GM12891 (cell line): ENCODE results near the gene CDH22. TPM values are rescaled to one million over a fixed set of nuclear protein-coding genes. Genes with fewer than 3 reads are reported as not detected.

Experiments
- DNase-seq: peaks from one replicate; pipeline ENCODE4 v3.0.0; 2011; ENCODE audit warnings: low spot score; ENCODE audit not compliant: insufficient read length
- FAIRE-seq: peaks from 2 replicates; lab custom pipeline; 2011; peaks lifted over from hg19 to GRCh38; lab: Jason Lieb, UNC
- PAX5 ChIP-seq: IDR thresholded peaks from 2 replicates; pipeline ENCODE4 v1.6.1; 2011; ENCODE audit warnings: low read length, moderate library complexity, mild to moderate bottlenecking; ENCODE audit not compliant: insufficient read depth, severe bottlenecking
- POLR2A ChIP-seq: IDR thresholded peaks from 2 replicates; pipeline ENCODE4 v1.6.1; 2011; ENCODE audit warnings: low read depth, low read length, control low read depth
- POLR2AphosphoS5 ChIP-seq: IDR thresholded peaks from 2 replicates; pipeline ENCODE4 v1.6.1; 2011; ENCODE audit warnings: low read depth, low read length, control low read depth
- POU2F2 ChIP-seq: IDR thresholded peaks from 2 replicates; pipeline ENCODE4 v1.6.1; 2011; ENCODE audit warnings: low read depth, mild to moderate bottlenecking, control low read depth, low read length, moderate library complexity
- SPI1 ChIP-seq: IDR thresholded peaks from 2 replicates; pipeline ENCODE4 v1.6.1; 2011; ENCODE audit warnings: low read depth, low read length, control low read depth
- TAF1 ChIP-seq: IDR thresholded peaks from 2 replicates; pipeline ENCODE4 v1.6.1; 2011; ENCODE audit warnings: low read depth, low read length, control low read depth
- polyA plus RNA-seq: library from polyadenylated mRNA; unstranded; fragments of >200 nt; gene quantifications from one replicate; pipeline ENCODE4 v1.2.1, GENCODE V29; 2012; ENCODE audit warnings: low read depth, missing spikeins, inconsistent platforms; ENCODE audit not compliant: missing spikeins

CDH22 gene
- polyA plus RNA-seq = 0.12 TPM

- FAIRE-seq = no peak
- peak; percentile 78 for DNase-seq
- TF ChIP-seq SPI1 (peak; percentile 47), PAX5 (no peak), POLR2A (no peak), POLR2AphosphoS5 (no peak)
These were observed at the start of gene CDH22 for GRCh38 chr20:46308258-46309157. TSS of gene CDH22 (minus strand) at chr20:46308498. CDS start at chr20:46251294, 57,204 bp downstream.

GRCh38 chr20:46357030-46357514 is 48.8 kb upstream of the CDH22 start:
- FAIRE-seq (peak; percentile 67), DNase-seq (no peak)
- TF ChIP-seq SPI1 (no peak), PAX5 (no peak), POU2F2 (0 out of 2 replicates have a peak, but pooled peaks have one; percentile 31), POLR2AphosphoS5 (no peak; the same call in 1 of the 2 replicates), POLR2A (no peak)

- no peak for FAIRE-seq
- no peak for TF ChIP-seq TAF1
- TF ChIP-seq PAX5 = no peak
- no peak for TF ChIP-seq POU2F2
- TF ChIP-seq POLR2A = 0 out of 2 replicates have a peak, but pooled peaks have one; percentile 14
- TF ChIP-seq POLR2AphosphoS5 = peak; percentile 35; the same call in 1 of the 2 replicates
- no peak for TF ChIP-seq SPI1
- DNase-seq = no peak
These were observed 48.1 kb upstream of the CDH22 start for GRCh38 chr20:46356195-46357029.

GRCh38 chr20:46355778-46356177 is 47.5 kb upstream of the CDH22 start:
- no peak for DNase-seq
- FAIRE-seq = no peak
- TF ChIP-seq POU2F2 (no peak), POLR2A (no peak), TAF1 (no peak), SPI1 (no peak), PAX5 (no peak)

- DNase-seq (no peak), FAIRE-seq (no peak)
- TF ChIP-seq PAX5 (no peak), POLR2AphosphoS5 (peak; percentile 27; the same call in 1 of the 2 replicates), TAF1 (no peak), SPI1 (no peak), POLR2A (no peak)
These were observed 46.8 kb upstream of the CDH22 start for GRCh38 chr20:46354920-46355654.

GRCh38 chr20:46354207-46354555 is 45.9 kb upstream of the CDH22 start:
- DNase-seq = no peak
- FAIRE-seq = no peak
- TF ChIP-seq TAF1 (no peak), POU2F2 (no peak), POLR2AphosphoS5 (no peak), SPI1 (no peak), PAX5 (no peak), POLR2A (no peak)

GRCh38 chr20:46353500-46354206 is 45.4 kb upstream of the CDH22 start:
- FAIRE-seq (no peak), DNase-seq (no peak)
- TF ChIP-seq PAX5 (no peak), POLR2AphosphoS5 (no peak), SPI1 (no peak), TAF1 (no peak), POU2F2 (no peak), POLR2A (no peak)

GRCh38 chr20:46352370-46352938 is 44.2 kb upstream of the CDH22 start:
- no peak for TF ChIP-seq POLR2A
- no peak for TF ChIP-seq TAF1
- no peak for TF ChIP-seq PAX5
- TF ChIP-seq POLR2AphosphoS5 = no peak
- TF ChIP-seq SPI1 = no peak
- TF ChIP-seq POU2F2 = no peak
- DNase-seq = no peak
- no peak for FAIRE-seq
